Stimulated activated CD4-positive, alpha-beta T cell treated with anti-CD3 and anti-CD28 coated beads, Interleukin-4, amount 100 ng/mL, for 4 hours (primary cell): ENCODE data around the gene MFSD1.
A peak's percentile ranks its signal among the peaks of the same experiment; 100 is the strongest.
"Not testable (repeated sequence)": the region's sequence is repeated elsewhere in the genome, so short reads cannot be mapped to it uniquely, and the experiment has no call there.

Source experiments
- DNase-seq, 2 experiments: peaks; one replicate each; pipeline ENCODE4 v3.0.0-alpha.2; 2020

Gene MFSD1

DNA sequence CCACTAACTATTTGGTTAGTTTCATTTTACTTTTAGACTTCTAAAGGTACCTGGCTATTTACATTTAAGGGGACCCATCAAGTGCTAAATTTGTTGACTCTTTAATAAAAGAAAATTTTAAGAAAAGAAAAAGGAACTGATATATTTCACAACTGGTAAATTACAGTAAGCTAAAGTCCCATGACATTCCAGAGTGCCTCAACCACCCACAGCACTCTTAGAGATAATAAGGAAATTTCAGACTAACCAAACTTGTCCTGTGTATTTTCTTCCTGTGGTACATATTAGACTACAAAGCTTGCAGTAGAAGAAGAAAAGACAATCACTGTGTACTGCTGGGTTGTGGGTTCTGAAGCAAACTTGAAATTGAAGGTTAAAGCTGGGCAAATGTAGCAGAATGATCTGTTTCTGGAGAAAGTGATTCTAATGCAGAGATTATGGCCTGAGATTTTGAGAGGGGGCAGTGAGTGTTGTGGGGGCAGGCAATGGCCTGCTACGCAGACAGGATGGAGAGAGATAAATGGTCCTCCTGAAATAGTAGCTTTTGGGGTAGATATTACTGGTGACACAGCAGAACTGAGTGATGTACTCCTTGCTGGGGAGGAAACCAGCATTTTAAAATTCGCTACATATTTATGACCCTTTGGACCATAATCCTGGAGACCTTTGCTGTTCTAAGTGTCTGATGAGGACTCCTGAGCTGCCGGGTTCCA is 24.5 kb upstream of the MFSD1 start:
- DNase-seq: no peak

DNA sequence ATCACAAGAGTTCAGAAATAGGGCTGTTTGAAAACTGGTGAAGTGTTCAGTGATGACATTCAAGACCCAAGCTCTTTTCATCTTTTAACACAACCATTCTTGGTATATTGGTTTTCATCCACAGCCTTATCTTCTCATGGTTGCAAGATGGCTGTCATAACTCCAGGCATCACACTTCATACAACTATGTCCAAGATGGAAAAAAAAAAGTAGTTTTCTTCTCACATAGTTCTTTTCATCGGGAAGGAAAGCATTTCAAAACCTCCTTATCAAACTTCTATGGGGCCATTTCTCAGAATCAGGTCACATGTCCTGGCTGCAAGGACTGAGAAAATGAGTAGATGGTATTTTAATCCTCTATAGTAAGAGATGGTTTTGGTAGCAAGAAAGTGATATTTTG is 21.1 kb upstream of the MFSD1 start:
- DNase-seq: no peak

DNA sequence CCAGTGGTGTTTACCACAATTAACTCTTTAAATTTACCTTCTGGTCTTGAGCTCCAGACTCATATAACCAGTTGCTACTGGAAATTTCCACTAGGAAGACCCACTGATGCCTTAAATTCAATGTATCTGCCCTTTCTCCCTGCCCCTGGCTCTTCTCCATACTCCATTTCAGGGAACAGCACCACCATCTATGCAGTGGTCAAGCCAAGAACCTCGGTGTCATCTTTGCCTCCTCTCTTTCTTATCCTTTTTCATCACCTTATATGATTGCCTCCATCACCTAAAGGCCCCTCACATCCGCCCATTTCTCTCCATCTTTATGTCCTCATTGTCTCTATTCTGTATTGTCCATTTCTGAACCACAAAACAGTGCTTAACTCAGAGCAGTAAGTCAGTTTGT is 20.7 kb upstream of the MFSD1 start:
- DNase-seq: no peak

DNA sequence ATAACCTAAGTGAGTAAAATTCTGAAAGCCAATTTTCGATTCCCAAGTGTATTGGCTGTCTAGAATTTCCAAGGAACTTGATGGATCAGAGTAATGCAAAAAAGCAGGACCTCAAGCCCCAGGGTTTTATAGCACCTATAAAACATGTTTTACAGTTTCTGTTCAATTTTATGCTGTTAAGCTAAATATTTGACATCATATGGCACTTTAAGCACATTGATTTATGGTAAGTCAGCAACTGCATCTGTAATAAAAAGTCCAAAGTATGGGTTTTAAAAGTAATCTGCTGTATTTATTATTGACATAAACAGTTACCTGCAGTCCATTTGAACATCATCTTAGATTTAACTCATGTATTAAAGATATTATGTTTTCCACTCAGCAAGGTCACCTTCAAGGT is 20.0 kb upstream of the MFSD1 start:
- no peak for DNase-seq

DNA sequence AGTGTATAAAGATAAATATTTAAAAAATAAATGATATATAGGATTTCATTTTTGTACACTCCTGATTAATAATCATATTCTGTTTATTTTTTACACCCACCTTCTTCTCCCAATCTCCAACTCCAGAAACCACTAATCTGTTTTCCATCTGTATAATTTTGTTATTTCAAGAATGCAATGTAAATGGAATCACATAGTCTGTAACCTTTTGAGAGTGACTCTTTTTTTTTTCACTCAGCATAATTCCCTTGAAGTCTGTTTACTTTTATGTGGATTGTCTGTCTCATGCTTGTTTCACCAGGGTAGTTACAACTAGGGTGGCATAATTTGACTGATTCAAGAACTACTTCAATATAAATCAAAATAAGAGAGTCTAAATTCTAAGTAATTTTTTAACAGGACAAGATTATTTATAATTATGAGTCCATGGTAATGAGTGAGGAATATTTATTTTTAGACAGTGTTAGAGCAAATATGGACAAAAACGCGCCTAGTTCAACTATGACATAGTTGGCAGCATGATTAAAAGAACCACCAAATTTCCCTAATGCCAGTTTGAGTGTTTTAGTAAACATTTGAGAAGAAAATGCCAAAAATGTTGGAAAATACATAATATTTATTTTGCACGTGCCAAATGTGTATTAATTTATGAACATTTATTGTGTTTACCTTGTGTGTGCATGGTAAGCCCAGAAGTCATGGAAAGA is 19.4 kb upstream of the MFSD1 start:
- no peak for DNase-seq

DNA sequence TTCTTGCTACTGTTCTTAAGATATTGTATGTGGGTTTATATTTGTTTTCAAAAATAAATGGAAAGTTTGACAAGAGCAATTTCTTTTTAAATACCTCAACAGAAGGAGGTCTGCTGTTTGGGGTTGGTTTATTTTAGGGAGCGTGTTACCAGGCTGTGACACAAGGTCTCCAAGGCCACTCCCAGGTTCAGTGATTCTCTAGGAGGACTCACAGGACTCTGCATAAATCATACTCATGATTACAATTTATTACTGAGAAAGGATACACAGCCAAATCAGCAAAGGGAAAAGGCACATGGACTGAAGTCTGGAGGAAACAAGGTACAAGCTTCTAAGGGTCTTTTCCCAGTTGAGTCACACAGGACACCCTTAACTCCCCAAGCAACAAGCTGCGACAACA is 18.8 kb upstream of the MFSD1 start:
- no peak for DNase-seq

DNA sequence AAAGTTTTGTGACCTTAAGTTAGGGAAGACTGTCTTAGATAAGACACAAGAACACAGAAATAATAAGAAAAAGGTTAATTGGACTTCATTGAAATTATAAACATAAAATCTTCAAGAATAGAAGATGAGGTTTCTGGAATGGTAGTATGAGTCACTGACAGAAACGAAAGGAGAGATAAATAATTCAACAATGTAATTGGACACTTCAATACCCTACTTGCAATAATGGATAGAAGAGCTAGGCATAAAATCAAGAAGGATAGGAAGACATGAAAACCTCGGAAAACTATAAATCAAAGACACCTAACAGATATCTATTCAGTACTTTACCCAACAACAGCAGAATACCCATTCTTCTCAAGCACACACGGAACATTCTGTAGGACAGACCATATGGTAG is 15.9 kb upstream of the MFSD1 start:
- DNase-seq: no peak

DNA sequence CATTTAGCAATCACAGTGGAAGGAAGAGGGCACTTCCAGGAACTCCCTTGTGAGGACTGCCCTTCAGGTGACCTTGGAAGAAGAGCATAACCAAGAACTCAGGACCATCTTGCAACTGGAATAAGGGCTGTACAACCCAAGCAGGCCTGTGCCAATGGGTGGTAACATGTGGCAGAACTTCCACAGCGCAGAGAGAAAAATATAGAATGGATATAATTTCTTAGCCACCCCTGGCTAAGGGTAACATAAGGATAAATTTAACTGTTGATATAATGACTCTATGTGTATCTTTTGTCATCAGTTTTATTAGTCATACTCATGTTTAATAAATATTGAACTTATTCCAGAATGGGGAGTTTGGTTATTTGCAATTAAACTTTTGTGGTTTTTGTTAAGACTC is 13.4 kb upstream of the MFSD1 start:
- DNase-seq: no peak

DNA sequence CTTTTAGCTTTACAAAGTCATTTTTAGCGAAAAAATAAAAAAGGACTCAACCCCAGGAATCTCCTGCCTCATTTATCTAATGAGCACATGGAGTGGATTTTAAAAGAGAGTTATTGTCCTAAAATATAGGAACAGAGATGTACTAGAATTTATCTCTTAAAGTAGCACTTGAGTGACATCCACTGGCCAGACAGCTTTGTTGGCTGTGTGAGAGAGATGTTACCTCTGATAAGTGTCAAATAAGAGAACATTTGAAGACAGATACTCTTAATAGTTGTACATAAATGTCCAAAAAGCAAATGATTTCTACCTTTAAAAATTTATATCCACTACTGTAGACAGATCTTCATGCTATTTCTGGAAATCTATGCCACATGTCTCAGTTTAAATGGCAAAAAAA is 12.3 kb upstream of the MFSD1 start:
- no peak for DNase-seq

DNA sequence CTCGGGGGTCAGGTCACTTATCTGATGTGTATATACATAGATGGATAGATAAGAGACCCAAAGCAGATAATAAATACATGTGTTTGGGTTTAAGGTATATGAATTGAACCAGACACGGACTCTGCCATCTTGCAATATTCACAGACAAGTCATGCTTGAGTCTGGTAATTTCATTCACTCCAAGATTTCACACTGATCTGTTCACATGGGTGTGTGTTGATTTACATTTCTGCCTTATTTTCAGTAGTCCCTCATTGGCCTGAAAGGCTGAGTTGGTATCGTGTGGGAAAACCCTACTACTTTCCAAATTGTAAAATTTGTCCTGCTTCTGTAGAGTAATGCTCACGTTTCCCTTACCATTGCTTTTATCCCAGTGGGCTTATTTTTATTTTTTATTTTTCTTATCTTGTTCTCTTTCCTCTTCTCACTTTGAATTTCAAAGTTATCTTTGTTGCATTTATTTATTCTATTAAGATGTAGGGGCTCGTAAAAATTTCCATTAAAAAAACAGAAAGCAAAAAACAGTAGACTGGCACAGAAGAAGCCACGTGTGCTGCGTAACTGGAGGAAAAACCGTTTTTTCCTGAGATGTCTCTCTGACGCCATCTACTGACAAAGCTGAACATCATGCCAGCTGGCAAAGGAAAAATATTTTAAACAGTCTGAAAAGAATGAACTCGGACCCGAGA is 10.8 kb upstream of the MFSD1 start:
- DNase-seq: peak in 1 of 2 experiments; percentile 26

DNA sequence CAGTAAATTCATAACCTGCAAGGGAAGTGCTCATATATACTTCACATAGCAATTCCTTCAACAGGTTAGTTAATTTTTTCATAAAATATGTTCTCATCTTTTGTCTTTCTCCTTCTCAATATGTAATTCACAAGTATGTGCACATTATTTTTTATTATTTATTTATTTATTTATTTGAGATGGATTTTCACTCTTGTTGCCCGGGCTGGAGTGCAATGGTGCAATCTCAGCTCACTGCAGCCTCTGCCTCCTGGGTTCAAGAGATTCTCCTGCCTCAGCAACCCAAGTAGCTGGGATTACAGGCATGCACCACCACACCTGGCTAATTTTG is 10.3 kb upstream of the MFSD1 start:
- DNase-seq: not testable (repeated sequence)

DNA sequence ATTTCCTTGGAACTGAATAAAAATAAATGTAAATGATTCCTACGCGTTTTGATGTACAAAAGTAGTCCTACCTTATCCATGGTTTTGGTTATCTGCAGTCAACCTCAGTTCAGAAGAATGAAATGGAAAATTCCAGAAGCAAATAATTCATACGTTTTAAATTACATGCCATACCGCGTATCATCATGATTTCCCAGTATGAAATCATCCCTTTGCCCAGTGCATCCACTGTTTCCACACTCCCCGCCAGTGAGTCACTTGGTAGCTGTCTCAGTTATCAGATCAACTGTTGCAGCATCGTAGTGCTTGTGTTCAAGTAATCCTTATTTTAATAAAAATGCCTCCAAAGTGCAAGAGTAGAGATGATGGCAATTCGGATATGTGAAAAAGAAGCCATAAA is 9.1 kb upstream of the MFSD1 start:
- no peak for DNase-seq

DNA sequence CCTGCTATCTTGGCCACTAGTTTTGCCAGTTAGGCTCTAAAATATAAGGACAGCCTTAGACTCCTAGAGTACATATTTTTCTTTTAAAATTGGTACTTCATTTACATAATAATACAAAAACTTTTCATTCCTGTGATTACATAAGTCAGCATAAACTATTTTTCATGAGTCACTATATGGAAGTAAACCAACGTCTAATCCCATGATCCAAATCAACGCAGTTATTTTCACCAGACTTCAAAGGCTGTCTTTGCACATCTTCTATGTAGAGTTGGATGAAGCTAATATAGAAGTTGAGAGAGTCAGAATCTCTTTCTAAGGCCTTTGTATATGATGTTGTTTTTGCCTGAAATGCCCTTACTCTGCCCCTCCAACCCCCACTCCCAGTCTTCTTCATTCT is 7.6 kb upstream of the MFSD1 start:
- DNase-seq: no peak

DNA sequence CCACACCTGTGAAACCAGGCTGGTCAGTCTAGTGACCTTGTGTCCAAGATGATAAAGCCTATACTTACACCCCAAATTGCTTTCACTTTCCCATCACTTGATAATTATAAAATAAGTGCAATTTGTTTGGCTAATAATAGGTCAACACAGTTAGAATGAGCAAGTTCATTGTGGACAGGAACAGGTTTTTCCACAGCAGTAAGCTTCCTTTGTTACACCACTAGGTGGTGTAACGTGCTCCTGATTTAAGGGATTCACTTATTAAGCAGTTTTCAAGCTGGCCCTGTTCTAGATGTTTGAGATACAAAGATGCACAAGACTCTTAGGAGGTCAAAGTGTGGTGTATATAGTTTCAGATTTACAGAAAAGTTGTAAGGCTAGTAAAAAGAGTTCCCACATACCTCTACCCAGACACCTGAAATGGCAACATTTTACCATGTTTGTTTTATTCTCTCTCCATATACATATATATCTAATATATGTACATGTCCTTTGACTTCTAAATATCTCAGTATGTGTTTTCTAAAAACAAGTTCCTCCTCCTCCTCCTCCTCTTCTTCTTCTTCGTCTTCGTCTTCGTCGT is 6.8 kb upstream of the MFSD1 start:
- DNase-seq: no peak

DNA sequence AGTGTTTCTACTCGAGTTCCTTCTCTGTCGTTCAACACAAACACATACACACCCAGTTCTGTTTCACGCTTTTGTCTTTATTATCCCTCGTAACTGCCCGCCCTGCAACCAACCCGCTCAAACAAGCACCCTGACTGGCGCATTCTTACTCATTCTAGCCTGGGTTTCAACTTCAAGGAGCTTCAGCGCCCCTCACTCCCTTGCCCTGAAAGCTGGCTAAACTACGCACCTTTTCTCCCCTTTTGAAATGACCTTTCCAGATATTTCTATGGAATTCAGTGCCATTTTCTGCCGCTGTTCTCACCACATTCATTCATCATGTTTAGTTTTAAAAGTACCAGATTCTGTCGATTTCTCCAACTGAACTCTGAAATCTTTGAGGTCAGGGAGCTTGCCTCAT is 653 bp upstream of the MFSD1 start:
- no peak for DNase-seq

DNA sequence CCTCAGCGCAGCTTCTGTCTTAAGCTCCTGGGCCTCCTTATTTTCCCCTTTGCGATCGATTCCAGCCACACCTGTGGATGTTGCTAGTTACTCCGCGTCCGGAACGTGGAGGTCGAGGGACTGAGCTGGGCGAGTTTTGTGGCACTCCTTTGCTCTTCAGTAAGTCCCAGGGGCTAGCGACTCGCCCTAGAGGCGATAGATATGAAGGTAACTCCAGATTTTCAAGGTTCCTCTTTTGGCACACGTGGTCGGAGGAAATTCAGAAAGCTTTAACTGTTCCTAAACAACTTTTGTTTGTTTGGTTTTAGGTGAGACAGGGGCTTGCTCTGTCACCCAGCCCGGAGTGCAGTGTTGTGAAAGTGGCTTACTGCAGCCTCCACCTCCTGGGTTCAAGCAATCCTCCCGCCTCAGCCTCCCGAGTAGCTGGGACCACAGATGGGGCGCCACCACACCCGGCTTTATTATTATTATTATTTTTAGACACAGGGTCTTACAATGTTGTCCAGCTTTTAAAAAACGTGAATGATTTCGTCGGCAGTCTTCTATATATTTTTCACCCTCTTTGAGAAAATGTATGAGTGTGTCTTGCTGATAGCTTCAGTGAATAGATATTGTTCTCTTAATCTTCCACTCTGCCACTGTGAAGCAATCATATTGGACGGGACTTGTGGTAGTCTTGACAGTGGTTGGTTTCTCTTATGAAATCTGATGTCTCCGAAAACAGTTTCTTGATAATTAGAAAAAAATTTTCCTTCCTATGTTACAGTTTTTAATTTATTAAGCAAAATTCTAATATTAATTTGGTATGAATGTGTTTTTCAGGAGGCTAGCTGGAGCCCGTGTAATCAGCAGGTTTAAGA is 785 bp downstream of the MFSD1 start:
- no peak for DNase-seq

DNA sequence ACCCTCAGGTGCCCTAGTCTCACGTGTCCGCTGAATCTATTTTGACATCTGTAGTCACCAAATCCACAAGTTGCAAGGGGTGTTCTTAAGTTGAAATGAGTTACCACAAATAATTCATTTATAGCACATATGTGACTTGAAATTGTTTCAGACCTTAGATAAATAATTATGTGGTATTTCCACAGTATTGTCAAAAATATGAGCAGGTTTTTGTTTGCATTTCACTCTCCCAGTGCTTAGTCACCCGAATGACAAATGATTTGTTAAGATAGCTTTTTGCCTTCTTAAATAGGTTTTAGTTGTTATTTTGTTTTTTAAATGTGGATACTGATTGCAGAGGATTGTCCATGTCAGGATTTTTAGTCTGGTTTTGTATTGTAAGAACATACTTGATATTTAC is 2.6 kb downstream of the MFSD1 start:
- no peak for DNase-seq

DNA sequence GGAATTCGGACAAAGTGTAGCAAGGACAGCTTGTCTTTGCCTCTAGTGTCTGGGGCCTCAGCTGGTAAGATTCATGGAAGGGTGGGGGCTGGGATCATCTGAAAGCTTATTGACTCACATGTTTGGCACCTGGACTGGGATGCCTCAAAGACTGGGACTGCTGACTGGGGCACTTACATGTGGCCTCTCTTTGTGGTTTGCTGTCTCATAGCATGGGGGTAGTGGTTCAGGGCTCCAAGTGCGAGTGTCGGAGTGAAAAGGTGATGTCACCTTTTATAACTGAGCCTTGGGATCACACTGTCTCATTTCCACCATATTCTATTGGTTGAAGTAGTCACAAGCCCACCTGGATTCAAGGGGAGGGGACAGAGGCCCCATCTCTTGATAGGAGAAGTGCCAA is 6.8 kb downstream of the MFSD1 start:
- no peak for DNase-seq

DNA sequence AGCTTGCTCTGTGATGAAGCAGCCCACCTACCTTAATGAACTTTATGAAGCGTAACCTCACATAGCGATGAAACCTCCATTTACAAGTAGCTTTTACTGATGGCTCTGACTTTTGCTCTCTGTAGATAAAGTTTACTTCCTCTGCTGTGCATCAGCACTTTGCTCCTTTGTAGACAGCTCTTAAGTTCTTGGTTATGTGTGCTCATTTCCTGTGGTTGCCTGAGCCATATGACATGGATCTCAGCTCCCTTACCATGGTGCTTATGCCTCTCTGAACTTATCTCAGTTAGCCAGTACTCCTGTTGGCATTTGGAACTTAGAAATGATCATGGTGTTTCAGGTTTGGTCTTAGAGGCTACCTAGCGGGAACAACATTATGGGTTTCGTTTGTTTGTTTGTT is 7.8 kb downstream of the MFSD1 start:
- no peak for DNase-seq

DNA sequence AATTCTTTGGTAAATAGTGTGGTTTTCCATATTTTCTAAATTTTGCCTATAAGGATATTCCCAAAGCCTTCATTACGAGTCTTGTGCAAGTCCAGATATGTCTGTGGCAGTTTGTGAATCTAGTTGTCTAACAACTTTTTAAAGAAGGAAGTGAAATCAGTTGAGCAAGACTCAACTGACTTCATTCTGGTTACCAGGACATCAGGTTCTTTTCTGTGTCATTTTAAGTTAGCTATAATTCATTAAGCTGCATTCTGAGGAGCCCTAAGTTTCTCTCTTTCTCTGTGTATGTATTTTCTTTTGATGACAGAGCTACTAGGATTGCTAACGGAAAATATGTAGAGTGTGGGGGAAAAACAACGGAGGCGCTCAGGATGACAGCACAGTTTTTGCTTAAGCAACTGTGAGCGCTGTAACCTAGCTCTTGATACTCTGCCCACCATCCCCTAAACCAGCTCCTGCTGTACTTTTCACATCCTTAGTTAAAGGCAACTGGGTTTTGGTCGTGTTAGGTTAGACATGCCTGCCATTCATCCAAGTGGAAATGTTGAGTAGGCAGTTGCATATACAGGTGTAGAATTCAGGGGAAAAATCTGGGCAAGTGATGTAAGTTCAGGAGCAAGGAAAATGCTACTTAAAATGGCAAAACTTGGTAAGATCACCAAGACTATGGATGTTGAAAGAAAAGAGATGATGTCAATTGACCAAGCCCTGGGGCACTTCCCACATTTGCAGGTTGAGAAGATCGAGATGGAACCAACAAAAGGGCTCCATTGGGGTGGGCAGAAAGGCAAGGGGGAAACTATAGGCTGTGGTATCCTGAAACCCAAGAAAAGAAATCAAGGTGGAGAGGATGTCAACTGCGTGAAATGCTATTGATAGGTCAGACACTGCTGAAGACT is 9.2 kb downstream of the MFSD1 start:
- DNase-seq: no peak

DNA sequence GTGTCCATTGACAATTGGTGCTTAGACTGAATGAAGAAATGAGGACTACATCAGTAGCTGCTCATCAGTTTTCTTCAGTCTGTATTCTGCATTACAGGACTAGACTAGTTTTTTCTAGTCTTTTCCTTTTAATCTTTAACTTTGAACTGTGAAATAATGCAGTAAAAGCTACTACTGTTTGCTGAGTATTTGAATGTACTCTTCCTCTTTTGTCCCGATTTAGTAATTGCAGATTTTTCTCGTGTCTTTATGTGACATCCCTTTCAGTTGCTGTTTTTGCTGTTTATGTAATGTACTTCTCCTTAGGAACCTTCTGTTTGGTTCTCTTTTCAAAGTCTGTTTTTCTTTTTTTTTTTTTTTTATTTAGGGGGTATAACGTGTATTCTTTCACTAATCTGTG is 17.4 kb downstream of the MFSD1 start:
- no peak for DNase-seq

DNA sequence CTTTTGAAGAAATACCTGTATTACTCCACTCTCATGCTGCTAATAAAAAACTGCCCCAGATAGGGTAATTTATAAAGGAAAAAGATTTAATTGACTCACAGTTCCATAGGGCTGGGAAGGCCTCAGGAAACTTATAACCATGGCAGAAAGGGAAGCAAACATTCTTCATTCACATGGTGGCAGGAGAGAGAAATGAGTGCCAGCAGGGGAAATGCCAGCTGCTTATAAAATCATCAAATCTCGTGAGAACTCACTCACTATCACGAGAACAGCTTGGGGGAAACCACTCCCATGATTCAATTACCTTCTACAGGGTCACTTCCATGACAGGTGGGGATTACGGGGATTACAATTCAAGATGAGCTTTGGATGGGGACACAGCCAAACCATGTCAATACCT is 18.7 kb downstream of the MFSD1 start:
- no peak for DNase-seq
